HG03039 (cell line): Measurements from ENCODE around the gene CDC42BPA.
A peak's percentile ranks its signal among the peaks of the same experiment; 100 is the strongest.
"Not testable (repeated sequence)": the region's sequence is repeated elsewhere in the genome, so short reads cannot be mapped to it uniquely, and the experiment has no call there.

Experiments
- ATAC-seq: cut with Tn5 transposase; IDR thresholded peaks from one replicate; pipeline ENCODE4 v1.9.1; 2021; ENCODE audit warnings: mild to moderate bottlenecking, moderate library complexity; ENCODE audit not compliant: unreplicated experiment

Gene CDC42BPA

GRCh38 chr1:227004796-227005195 is 313.5 kb downstream of the CDC42BPA start:
- ATAC-seq = no peak

GRCh38 chr1:227003165-227003564 is 315.1 kb downstream of the CDC42BPA start:
- no peak for ATAC-seq

GRCh38 chr1:227002531-227003049 is 315.7 kb downstream of the CDC42BPA start:
- ATAC-seq = no peak

- not testable (repeated sequence) for ATAC-seq
Measured at GRCh38 chr1:226999579-226999978, 318.7 kb downstream of the CDC42BPA start.

- ATAC-seq = peak; percentile 97
Measured at GRCh38 chr1:226995365-226996332, 322.6 kb downstream of the CDC42BPA start.

GRCh38 chr1:226994586-226995364 is 323.5 kb downstream of the CDC42BPA start:
- ATAC-seq = no peak

DNA sequence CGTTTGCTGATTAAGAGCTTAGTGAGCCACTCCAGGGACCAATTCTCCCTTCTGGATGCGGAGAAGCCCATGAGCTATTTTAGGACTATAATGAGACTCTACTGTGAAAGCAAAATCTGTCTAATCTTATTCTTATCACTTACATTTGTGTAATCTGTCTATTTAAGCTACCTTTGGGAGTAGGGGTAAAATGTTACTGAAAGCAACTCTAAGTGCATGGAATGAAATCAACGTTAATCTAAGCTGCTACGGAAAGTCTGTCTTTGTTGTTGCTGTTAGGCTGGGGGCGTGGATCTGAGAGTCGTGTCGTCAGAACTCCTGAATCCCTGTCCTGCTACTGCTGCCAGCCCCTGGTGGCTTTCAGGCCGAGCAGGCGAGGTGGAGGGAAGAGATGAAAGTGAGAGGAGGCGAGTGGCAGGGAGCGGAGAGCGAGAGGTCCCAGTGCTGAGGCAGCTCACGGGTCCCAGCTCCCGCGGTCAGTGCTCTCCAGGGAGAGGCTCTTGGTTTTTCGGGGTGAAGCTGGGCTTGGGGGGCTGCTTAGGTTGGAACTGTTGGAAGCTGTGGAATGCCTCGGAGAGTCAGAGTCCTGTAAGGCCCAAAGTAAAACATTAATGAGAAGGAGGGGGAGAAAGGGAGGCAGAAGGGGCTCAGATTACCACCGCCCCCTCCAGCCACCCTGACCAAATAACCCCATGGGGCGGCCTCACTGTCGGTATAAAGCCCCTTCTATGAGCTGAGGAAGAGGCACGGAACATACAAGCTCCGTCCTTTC is 324.3 kb downstream of the CDC42BPA start:
- no peak for ATAC-seq

DNA sequence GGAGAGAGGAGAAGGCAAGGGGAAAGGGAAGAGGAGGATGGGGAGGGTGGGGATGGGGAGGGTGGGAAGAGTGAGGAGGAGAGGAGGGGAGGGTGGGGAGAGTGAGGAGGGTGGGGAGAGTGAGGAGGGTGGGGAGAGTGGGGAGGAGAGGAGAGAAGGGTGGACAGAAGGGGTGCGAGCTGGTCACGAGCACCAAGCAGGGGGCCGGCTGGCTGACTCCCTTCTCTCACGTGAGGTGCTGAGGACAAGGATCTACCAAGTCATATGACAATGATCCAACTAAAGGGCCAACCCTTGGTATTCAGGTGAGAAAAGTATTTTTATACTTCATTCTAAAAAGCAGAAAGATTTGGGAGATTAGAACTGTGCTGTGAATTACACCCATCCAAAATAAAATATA is 326.4 kb downstream of the CDC42BPA start:
- ATAC-seq = no peak

- peak; percentile 67 for ATAC-seq
Measured at GRCh38 chr1:226990133-226990716, 328.1 kb downstream of the CDC42BPA start.

DNA sequence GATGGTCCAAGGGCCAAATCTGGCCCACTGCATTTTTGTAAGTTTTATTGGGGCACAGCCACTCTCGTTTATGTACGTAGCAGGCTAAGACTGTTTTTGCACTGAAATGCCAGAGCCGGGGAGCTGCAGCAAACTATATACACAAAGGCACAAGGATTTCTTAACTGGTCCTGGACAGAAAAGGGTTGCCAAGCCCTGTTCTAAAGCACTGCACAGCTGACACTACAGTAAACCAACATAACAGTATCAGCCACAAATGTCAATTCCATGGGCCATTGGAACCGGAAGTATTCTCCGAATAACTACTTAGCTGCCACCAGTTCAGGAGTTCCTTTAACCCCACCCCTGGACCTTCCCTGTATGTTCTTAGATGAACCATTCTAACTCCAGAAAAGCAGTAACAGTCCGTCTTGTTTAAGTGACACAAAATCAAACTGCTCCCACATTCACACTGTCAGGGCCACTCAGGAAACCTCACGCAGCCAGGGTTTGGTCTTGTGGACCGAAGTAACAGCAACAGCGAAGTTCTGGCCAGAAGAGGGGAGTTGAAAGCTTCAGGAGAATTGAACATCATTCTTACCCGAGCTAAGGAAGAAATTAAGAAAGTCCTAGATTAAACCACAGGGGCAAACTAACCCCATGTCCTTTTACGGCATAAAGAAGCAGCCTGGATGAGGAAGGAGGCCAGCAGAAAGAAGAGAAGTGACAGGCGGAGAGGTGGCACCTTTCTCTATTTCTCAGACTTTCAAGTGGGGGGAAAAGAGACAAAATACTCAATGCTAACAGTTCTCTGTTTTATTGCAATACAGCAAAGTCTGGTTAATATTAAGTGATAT is 329.0 kb downstream of the CDC42BPA start:
- no peak for ATAC-seq

- ATAC-seq = no peak
Measured at GRCh38 chr1:226988334-226988666, 330.0 kb downstream of the CDC42BPA start.

- no peak for ATAC-seq
Measured at GRCh38 chr1:226987623-226988333, 330.5 kb downstream of the CDC42BPA start.

GRCh38 chr1:226987179-226987536 is 331.1 kb downstream of the CDC42BPA start:
- ATAC-seq = no peak

GRCh38 chr1:226986496-226987178 is 331.7 kb downstream of the CDC42BPA start:
- ATAC-seq = no peak

DNA sequence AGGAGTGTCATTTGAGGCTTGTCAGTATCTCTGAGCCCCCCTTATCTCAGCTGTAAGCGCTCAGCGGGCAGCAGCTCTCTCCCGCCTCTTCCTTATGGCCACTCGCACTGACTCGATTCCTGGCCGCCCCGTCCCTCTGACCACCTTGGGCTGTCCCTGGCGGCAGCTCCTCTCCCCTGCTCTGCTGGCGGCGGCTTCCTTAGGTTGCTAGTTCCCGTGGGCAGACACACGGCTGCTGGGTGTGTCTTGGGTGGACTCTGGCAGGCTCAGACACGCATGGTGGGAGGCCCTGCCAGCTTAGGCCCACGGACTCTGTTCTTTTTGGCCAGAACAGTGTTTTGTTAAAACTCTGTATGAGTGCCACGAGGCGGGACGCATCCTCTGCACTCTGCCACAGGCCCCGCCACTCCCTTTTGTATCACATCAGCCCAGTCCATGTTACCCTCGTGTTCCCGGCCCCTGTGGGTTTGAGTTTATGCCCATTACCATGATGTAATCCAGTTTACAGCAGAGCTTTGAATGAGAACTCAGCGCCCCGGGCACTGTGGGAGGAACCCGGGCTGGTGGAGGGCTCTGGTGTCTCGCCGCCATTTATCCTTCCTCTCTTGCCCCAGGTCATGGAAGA is 332.3 kb downstream of the CDC42BPA start:
- ATAC-seq = no peak

DNA sequence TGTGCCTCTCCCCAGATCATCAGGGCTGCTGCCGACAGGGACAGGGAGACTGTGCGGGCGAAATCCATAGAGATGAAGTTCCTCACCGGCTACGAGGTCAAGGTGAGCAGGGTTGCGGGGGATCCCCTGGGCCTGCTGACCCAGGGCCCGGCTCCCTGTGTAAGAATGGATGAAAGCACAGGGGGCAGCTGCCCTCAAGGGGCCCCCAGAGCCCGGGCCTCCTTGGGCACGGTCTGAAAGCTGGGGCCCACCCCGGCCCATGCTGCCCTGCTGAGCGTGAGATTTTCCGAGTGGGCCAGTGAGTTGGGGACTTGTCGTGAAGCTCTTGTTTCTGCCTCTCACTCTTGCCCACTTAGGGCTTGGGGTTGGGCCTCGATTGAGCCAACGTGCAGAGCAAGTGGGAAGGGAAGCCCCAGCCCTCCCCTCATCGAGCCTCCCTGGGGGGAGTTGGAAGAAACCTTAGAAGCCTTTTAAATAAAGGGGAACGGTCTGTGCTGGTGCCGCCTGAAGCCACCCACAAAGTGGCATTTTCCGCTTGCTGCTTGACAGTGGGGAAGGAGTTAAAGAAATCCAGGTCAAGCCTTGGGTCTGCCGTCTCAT is 333.0 kb downstream of the CDC42BPA start:
- no peak for ATAC-seq

DNA sequence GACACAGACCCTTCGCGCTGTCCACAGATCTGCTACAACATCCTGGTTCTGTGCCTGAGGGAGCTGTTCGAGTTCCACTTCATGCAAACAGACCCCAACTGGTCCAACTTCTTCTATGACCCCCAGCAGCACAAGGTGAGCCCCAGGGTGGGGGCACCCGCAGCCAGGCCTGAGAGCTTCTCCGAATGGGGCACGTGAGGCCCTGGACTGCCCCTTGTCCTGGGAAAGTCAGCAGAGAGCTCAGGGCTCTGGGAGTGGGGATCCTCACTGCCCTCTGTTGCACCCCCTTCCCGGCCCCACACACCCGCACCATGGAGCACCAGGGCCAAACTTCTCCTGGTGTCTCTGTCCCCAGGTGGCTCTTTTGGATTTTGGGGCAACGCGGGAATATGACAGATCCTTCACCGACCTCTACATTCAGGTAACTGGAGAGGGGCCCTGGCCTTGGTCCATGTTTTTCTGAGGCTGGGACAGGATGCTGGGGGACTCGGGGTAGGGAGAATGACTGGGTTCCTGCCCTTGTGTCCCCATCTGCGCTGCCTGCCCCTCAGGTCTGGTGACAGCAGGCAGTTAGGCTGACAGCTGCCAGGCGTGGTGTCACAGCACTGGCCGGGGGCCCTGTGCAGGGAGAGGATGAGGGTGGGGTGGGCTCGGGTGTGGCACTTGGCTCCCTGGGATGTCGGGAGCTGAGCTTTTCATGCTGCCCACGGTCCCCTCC is 333.6 kb downstream of the CDC42BPA start:
- no peak for ATAC-seq
